Measurements from ENCODE around the gene GCSAML.
"Not testable (repeated sequence)": the region's sequence is repeated elsewhere in the genome, so short reads cannot be mapped to it uniquely, and the experiment has no call there.

GCSAML gene

DNA sequence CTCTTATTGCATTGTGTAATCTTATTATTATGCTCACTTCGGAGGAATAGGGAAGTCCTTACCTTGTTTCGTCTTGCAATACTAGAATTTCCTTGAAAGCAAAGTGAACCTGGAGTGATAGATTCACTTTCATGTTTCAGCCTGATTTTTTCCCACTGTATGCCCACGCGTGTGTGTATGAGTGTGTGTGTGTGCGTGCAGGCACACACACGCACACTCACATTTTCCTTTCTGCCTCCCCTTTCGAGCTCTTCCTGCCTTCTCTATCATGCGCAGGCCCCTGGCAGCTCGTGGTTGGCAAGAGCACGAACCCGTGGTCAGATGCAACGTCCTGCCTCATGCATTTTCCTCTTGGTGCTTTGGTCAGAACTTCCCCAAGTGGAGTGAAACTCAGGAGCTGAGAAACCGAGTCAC lies at the start of gene GCSAML:
Gene GCSAML, plus strand, starts transcription at position 366 of the 414 bp plus-strand sequence. CDS start 58 bp downstream, outside the sequence.
- no peak for DNase-seq (ENCODE audit: extremely low read depth, insufficient read length)

DNA sequence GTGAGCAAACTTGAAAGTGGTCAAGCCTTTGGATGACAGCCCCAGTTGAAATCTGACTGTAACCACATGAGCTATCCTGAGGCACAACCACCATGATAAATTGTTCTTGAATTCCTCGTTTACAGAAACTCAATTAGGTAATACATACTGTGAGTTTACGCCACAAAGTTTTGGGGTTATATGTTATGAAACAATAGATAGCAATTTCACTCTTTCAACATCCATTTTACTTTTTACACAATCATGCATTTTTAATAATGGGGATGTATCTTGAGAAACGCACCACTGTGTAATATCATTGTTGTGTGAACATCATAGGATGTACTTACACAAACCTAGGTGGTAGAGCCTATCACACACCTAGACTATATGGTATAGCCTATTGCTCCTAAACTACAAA lies 48.1 kb upstream of the GCSAML start:
- TF ChIP-seq CTCF (IDR thresholded peaks at IDR 0.05; ENCODE audit: insufficient read depth, low read length, poor library complexity, severe bottlenecking), result no peak

More for the DNA sequence above, at the start of gene GCSAML:
- TF ChIP-seq CTCF (IDR thresholded peaks at IDR 0.05; ENCODE audit: insufficient read depth, low read length, poor library complexity, severe bottlenecking), result no peak
- Histone ChIP-seq H3K27me3 (replicated peaks; ENCODE audit: control insufficient read depth, insufficient read depth, low read length) (no peaks in the 10 kb centered on the region), H3K36me3 (ENCODE audit: control insufficient read depth, insufficient read depth, low read length) (no peaks in the 10 kb centered on the region), H3K4me3 (replicated peaks; ENCODE audit: low read depth, low read length) (no peak within 1 kb of the TSS)

GRCh38 chr1:247506831-247507230 lies 42.1 kb upstream of the GCSAML start:
- TF ChIP-seq CTCF (IDR thresholded peaks at IDR 0.05; ENCODE audit: insufficient read depth, low read length, poor library complexity, severe bottlenecking), result no peak
- H3K27me3 ChIP-seq (replicated peaks; ENCODE audit: control insufficient read depth, insufficient read depth, low read length), result no peaks in the 10 kb centered on the region
- no peak overlapping the region for H3K4me3 ChIP-seq (replicated peaks; ENCODE audit: low read depth, low read length)
- no peaks in the 10 kb centered on the region for H3K36me3 ChIP-seq (ENCODE audit: control insufficient read depth, insufficient read depth, low read length)
- DNase-seq (ENCODE audit: extremely low read depth, insufficient read length), result no peak

More for the DNA sequence above, 48.1 kb upstream of the GCSAML start:
- H3K36me3 ChIP-seq (ENCODE audit: control insufficient read depth, insufficient read depth, low read length), result no peaks in the 10 kb centered on the region
- H3K4me3 ChIP-seq (replicated peaks; ENCODE audit: low read depth, low read length), result no peak overlapping the region
- no peaks in the 10 kb centered on the region for H3K27me3 ChIP-seq (replicated peaks; ENCODE audit: control insufficient read depth, insufficient read depth, low read length)
- no peak for DNase-seq (ENCODE audit: extremely low read depth, insufficient read length)

GRCh38 chr1:247517795-247518612 lies 30.9 kb upstream of the GCSAML start:
- Histone ChIP-seq H3K27me3 (replicated peaks; ENCODE audit: control insufficient read depth, insufficient read depth, low read length) (no peaks in the 10 kb centered on the region), H3K4me3 (replicated peaks; ENCODE audit: low read depth, low read length) (no peak overlapping the region), H3K36me3 (ENCODE audit: control insufficient read depth, insufficient read depth, low read length) (no peaks in the 10 kb centered on the region)
- no peak for DNase-seq (ENCODE audit: extremely low read depth, insufficient read length)
- no peak for TF ChIP-seq CTCF (IDR thresholded peaks at IDR 0.05; ENCODE audit: insufficient read depth, low read length, poor library complexity, severe bottlenecking)

GRCh38 chr1:247518613-247518891 lies 30.4 kb upstream of the GCSAML start:
- no peak overlapping the region for H3K4me3 ChIP-seq (replicated peaks; ENCODE audit: low read depth, low read length)
- no peak for TF ChIP-seq CTCF (IDR thresholded peaks at IDR 0.05; ENCODE audit: insufficient read depth, low read length, poor library complexity, severe bottlenecking)
- no peaks in the 10 kb centered on the region for H3K36me3 ChIP-seq (ENCODE audit: control insufficient read depth, insufficient read depth, low read length)
- no peaks in the 10 kb centered on the region for H3K27me3 ChIP-seq (replicated peaks; ENCODE audit: control insufficient read depth, insufficient read depth, low read length)
- no peak for DNase-seq (ENCODE audit: extremely low read depth, insufficient read length)

DNA sequence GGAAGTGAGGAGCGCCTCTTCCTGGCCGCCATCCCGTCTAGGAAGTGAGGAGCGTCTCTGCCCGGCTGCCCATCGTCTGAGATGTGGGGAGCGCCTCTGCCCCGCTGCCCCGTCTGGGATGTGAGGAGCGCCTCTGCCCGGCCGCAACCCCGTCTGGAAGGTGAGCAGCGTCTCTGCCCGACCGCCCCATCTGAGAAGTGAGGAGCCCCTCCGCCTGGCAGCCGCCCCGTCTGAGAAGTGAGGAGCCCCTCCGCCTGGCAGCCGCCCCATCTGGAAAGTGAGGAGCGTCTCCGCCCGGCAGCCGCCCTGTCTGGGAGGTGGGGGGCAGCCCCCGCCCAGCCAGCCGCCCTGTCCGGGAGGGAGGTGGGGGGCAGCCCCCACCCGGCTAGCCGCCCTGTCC lies 27.0 kb upstream of the GCSAML start:
- not testable (repeated sequence) for H3K27me3 ChIP-seq (replicated peaks; ENCODE audit: control insufficient read depth, insufficient read depth, low read length); H3K4me3 ChIP-seq (replicated peaks; ENCODE audit: low read depth, low read length); H3K36me3 ChIP-seq (ENCODE audit: control insufficient read depth, insufficient read depth, low read length); DNase-seq (ENCODE audit: extremely low read depth, insufficient read length)
